Measurements from ENCODE around the gene CBFA2T3. TPM values are rescaled to one million over a fixed set of nuclear protein-coding genes. Genes with fewer than 3 reads are reported as not detected.
"Not testable (repeated sequence)": the region's sequence is repeated elsewhere in the genome, so short reads cannot be mapped to it uniquely, and the experiment has no call there.

The CBFA2T3 gene
- total RNA-seq, 1 donor from 2014 or later: 0.51 TPM

DNA sequence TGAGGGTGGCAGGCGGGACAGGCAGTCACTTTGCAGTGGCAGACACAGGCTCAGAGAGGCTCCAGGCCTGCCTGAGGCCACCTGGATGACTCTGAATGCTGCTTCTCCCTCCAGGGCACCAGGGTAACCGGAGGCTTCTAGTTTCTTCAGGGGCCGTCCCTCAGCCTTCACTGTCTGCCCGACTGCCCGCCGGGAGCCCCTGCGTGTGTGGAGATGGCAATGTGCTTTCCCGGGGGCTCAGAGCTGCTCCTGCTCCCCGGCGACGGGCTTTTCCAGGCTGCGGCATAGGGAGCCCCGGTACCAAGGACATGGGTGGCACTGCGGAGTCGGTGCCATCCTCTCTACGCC lies 51.5 kb downstream of the CBFA2T3 start:
- intact Hi-C loops (cut with micrococcal nuclease): no loop called here

DNA sequence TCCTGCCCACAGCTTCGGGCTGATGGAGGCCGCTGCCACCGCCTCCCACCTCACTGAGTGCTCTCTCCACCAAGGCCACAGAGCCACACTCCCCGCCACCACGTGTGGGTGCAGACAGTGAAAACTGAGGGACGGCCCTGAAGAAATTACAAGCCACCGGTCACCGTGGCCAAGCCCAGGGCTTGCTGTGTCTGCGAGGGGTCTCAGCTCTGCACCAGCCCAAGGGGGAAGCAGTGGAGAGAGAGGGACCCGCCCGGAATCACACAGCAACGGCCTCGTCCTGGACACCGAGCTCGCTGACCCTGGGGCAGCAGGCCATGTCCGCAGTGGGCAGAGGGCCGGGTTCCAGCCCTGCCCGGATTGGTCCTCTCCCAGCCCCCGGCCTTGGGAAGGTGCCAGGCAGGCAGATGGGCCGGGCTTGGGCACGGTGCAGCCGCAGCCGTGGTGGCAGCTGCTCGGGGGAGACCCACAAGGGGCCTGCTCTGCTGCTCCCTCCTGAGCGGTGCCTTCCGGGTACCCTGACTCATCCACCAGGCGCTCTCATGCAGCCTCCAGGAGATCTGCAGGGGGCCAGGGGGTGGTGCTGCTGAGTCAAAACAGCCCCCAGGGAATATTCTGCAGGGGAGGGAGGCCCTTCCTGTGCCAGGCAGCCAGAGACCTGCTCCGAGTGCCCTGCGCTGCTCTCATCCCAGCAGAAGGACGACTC lies 52.0 kb downstream of the CBFA2T3 start:
- intact Hi-C loops (cut with micrococcal nuclease): no loop called here

- intact Hi-C loops (cut with micrococcal nuclease): no loop called here
Measured at GRCh38 chr16:88923926-88924833, 52.8 kb downstream of the CBFA2T3 start.

GRCh38 chr16:88923450-88923849 lies 53.6 kb downstream of the CBFA2T3 start:
- intact Hi-C loops (cut with micrococcal nuclease): no loop called here

DNA sequence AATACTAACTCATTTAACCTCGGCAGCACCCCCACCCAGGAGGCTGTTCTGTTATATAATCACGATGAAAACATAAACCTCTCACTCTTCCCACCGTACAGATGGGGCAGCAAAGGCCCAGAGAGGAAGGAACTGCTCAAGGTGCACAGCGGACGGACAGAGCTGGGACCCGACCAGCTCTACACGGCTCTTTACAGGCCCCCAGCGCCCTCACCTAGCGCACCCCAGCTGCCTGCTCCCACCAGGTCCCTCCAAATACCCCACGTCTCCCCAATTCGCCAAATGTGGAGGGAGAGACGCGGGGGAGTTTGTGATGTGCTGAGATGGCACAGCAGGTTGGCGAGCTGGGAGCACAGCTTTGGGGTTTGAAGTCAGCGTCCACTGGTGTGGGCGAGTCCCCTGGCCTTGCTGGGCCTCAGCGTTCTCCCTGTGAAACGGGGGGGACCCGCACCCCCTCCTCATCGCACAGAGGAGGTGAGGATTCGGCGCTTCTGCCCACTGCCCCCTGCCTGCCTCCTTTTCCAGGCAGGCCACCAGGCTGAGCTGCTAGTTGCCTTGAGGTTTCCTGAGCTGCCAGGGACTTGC lies 54.1 kb downstream of the CBFA2T3 start:
- intact Hi-C loops (cut with micrococcal nuclease): no loop called here

GRCh38 chr16:88922114-88922825 lies 54.7 kb downstream of the CBFA2T3 start:
- intact Hi-C loops (cut with micrococcal nuclease): no loop called here

- intact Hi-C loops (cut with micrococcal nuclease): no loop called here
Measured at GRCh38 chr16:88921591-88921990, 55.4 kb downstream of the CBFA2T3 start.

GRCh38 chr16:88920618-88921590 lies 56.1 kb downstream of the CBFA2T3 start:
- intact Hi-C loops (cut with micrococcal nuclease): no loop called here

GRCh38 chr16:88919936-88920335 lies 57.1 kb downstream of the CBFA2T3 start:
- intact Hi-C loops (cut with micrococcal nuclease): no loop called here

- intact Hi-C loops (cut with micrococcal nuclease): not testable (repeated sequence)
Measured at GRCh38 chr16:88918896-88919295, 58.1 kb downstream of the CBFA2T3 start.

- intact Hi-C loops (cut with micrococcal nuclease): no loop called here
Measured at GRCh38 chr16:88917915-88918627, 58.9 kb downstream of the CBFA2T3 start.

DNA sequence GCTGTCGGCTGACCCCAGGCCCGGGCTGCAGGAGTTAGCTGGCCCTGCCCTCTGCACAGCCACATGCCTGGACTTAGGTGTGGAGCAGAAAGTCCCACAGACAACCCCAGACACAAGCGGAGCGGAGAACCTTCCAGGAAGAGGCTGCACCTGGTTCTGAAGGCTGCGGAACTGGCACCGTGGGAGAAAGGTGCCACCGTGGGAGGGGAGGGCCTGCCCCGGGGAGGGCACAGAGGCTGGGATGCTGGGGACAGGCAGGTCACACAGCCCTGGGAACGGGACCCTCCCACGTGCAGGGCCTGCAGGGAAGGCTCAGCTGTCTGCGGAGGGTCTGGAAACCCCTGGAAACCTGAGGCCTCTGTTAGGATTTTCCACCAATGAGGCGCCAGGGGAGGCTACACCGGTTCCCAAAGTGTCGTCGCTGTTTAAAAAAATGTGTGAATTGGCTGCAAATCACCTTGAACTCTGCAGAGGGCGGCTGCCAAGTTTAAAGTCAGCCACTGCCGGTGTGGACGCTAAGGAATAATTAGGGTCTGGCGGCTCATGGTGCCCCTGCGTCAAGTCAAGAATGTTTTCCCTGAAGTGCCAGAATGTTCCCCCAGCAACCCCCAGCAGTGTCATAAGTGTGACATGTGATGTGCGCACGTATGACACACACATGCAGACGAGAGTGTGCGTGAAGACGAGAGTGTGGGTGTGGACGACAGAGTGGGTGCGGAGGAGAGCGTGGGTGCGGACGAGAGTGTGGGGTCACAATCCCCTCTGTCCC lies 59.7 kb downstream of the CBFA2T3 start:
- intact Hi-C loops (cut with micrococcal nuclease): no loop called here

DNA sequence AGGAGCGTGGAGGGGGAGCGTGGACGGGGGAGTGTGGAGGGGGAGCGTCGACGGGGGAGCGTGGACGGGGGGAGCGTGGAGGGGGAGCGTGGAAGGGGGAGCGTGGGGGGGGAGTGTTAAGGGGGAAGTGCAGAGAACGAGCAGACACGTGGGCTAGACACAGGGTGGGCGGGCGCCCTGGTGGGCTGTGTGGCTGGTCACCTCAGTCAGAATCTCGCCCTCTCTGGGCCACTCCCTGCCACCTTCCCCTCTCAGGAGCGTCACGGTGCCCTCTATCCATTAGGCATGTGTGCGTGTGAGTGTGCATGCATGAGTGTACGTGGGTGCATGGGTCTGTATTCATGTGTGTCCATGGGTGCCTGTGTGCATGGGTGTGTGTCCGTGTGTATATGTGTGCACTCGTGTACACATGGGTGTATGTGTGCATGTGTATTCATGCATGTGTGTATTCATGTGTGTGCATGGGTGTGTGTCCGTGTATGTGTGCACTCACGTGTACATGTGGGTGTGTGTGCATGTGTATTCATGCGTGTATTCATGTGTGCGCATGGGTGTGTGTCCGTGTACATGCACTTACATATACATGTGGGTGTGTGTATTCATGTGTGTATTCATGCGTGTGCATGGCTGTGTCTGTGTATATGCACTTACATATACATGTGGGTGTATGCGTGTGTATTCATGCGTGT lies 61.2 kb downstream of the CBFA2T3 start:
- intact Hi-C loops (cut with micrococcal nuclease): no loop called here

- intact Hi-C loops (cut with micrococcal nuclease): no loop called here
Measured at GRCh38 chr16:88914750-88915368, 62.1 kb downstream of the CBFA2T3 start.

DNA sequence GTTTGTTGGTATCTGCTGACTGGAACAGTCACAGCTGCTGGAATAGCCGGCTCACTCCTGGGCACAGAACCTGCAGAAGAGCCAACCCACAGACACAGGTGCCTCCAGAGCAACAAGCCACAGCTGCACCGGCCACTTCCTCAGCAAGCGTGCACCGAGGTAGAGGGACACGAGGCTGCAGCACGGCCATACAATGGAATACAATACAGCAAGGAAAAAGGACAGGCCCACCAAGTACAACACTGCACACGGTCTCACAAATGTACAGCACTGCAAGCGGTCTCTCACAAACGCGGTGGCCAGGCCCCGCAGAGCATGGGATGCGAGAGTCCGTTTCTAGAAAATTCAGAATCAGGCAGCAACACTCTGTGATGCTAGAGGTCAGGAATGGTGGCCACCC lies 63.1 kb downstream of the CBFA2T3 start:
- intact Hi-C loops (cut with micrococcal nuclease): no loop called here

DNA sequence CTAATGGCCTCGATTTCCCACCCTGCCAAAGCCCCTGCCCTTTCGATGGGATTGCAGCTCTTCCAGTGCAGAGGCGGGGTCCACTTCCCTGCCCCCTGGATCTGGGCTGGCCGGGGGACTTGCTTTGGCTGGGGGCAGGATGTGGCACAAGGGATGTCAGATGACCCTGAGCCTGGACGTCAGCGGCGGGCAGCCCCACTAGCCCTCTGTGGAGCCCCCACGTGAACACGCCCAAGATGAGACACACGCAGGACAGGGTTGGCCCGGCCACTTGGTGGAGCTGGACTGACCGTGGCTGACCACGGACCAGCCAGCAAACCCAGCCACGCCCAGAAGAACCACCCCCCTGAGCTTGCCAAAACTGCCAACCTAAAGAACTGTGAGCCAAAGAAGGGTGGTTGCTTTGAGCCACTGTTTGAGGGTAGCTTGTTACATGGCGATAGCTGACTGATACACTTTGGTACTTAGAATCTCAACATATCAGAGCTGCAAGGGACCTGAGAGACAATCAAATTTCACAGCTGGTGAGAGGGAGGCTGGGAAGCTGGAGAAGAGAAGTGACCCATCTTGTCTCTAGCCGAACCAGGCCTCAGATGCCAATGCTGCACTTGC lies 63.9 kb downstream of the CBFA2T3 start:
- intact Hi-C loops (cut with micrococcal nuclease): no loop called here

GRCh38 chr16:88912556-88912955 lies 64.5 kb downstream of the CBFA2T3 start:
- intact Hi-C loops (cut with micrococcal nuclease): no loop called here

GRCh38 chr16:88911946-88912310 lies 65.1 kb downstream of the CBFA2T3 start:
- intact Hi-C loops (cut with micrococcal nuclease): no loop called here
